HUES64 (cell line): Measurements from ENCODE around the gene CCL22.
"Not testable (repeated sequence)": the region's sequence is repeated elsewhere in the genome, so short reads cannot be mapped to it uniquely, and the experiment has no call there.

Experiments
- H3K27ac ChIP-seq: 2 replicates; pipeline ENCODE4 v1.7.0; 2013; ENCODE audit warnings: low read depth, low read length, inconsistent platforms
- H3K27me3 ChIP-seq: 2 replicates; pipeline ENCODE4 v1.6.1; 2013; ENCODE audit warnings: mild to moderate bottlenecking, low read length; ENCODE audit not compliant: insufficient read depth
- H3K36me3 ChIP-seq: 2 replicates; pipeline ENCODE4 v1.6.1; 2013; ENCODE audit warnings: mild to moderate bottlenecking, low read length; ENCODE audit not compliant: insufficient read depth
- H3K4me1 ChIP-seq: 2 replicates; pipeline ENCODE4 v1.6.1; 2013; ENCODE audit warnings: mild to moderate bottlenecking, low read length, moderate library complexity; ENCODE audit not compliant: insufficient read depth
- H3K4me3 ChIP-seq: 2 replicates; pipeline ENCODE4 v1.5.1; 2013; ENCODE audit warnings: mild to moderate bottlenecking, low read length, moderate library complexity
- H3K9ac ChIP-seq: 2 replicates; pipeline ENCODE4 v1.6.1; 2013; ENCODE audit warnings: mild to moderate bottlenecking, low read depth, low read length
- H3K9me3 ChIP-seq: 2 replicates; pipeline ENCODE4 v1.6.1; 2013; ENCODE audit warnings: low read depth, low read length; ENCODE audit not compliant: insufficient read depth
- WGBS: fragments of 150-250, 120-280 bp; methylation state at CpG from one replicate; pipeline ENCODE4 v1.1.7; 2013; ENCODE audit warnings: missing lambda C conversion rate; 5-methylcytosine and 5-hydroxymethylcytosine counted together

The CCL22 gene

DNA sequence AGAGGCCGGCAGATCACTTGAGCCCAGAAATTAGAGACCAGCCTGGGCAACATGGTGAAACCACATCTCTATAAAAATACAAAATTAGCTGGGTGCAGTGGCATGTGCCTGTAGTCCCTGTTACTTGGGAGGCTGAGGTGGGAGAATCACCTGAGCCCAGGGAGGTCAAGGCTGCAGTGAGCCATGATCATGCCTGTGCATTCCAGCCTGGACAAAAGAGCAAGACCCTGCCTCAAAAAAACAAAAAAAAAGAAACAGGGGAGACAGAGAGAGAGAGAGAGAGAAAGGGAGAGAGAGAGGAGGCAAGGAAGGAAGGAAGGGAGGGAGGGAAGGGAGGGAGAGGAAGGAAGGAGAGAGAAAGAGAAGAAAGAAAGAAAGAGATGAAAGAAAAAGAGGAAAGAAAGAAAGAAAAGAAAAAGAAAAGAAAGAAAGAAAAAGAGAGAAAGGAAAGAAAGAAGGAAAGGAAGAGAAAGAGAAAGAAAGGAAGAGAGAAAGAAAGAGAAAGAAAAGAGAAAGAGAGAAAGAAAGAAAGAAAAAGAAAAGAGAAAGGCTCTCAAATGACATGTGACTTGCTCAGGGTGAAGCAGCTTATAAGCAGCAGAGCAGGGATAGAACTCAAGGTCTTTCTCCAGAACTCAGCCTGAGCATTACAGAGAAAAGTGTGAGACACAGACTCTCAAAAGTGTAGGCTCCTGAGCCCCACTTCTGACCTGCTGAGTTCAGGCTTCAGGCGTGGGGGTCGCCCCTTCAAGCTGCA is 29.2 kb downstream of the CCL22 start:
- H3K27ac ChIP-seq: no peak overlapping the region
- H3K9ac ChIP-seq: no peak overlapping the region
- H3K36me3 ChIP-seq: no peaks in the 10 kb centered on the region
- no peak overlapping the region for H3K4me3 ChIP-seq
- WGBS: 90% methylated on average over 3 of the region's 3 CpGs
- peaks cover 6% of the 10 kb centered on the region; the same call in 1 of the 2 replicates for H3K4me1 ChIP-seq
- H3K27me3 ChIP-seq: peaks cover 3% of the 10 kb centered on the region; the same call in 1 of the 2 replicates
- H3K9me3 ChIP-seq: no peaks in the 10 kb centered on the region

DNA sequence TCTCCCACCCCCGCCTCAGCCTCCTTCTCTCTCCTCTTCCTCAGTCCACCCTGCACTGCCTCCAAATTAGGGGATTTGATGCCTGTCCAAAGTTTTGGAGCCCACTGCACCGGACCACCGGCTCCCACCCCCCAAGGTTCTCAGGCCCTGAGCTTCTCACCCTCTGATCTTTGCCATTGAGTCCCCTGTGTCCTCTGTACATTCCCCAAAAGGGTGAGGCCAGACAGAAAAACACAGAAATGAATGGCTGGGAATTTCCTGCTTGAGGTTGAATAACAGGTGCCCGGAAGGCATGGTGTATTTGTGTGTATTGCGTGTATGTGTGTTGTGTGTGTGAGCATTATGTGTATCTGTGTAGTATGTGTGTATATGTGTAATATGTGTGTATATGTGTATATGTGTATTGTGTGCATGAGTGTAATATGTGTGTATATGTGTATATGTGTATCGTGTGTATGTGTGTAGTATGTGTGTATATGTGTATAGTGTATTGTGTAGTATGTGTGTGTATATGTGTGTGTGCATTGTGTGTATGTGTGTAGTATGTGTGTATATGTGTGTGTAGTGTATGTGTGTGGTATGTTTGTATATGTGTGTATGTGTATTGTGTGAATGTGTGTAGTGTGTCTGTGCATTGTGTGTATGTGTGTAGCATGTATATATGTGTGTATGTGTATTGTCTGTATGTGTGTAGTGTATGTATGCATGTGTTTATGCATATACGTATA is 29.9 kb downstream of the CCL22 start:
- 93% methylated on average over 7 of the region's 7 CpGs for WGBS
- Histone ChIP-seq H3K27ac (no peak overlapping the region), H3K9ac (no peak overlapping the region)

DNA sequence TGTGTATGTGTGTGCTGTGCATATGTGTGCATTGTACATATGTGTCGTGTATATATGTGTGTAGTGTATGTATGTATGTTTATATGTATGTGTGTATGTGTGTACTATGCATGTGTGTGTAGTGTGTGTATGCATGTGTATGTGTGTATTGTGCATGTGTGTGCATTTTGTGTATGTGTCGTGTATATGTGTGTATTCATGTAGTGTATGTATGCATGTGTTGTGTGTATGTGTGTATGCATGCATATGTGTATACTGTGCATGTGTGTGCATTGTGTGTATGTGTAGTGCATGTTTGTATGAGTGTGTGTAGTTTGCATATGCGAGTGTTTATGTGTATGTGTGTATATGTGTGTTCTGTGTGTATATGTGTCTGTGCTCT is 30.5 kb downstream of the CCL22 start:
- Histone ChIP-seq H3K4me1 (peaks cover 6% of the 10 kb centered on the region; the same call in 1 of the 2 replicates), H3K4me3 (no peak overlapping the region), H3K27ac (no peak overlapping the region), H3K27me3 (peaks cover 3% of the 10 kb centered on the region; the same call in 1 of the 2 replicates), H3K9me3 (no peaks in the 10 kb centered on the region), H3K36me3 (no peaks in the 10 kb centered on the region), H3K9ac (no peak overlapping the region)
- WGBS: 87% methylated on average over 3 of the region's 3 CpGs

More for the DNA sequence above, 29.9 kb downstream of the CCL22 start:
- no peaks in the 10 kb centered on the region for H3K36me3 ChIP-seq
- H3K4me3 ChIP-seq: no peak overlapping the region
- no peaks in the 10 kb centered on the region for H3K9me3 ChIP-seq
- peaks cover 6% of the 10 kb centered on the region; the same call in 1 of the 2 replicates for H3K4me1 ChIP-seq
- H3K27me3 ChIP-seq: peaks cover 3% of the 10 kb centered on the region; the same call in 1 of the 2 replicates

DNA sequence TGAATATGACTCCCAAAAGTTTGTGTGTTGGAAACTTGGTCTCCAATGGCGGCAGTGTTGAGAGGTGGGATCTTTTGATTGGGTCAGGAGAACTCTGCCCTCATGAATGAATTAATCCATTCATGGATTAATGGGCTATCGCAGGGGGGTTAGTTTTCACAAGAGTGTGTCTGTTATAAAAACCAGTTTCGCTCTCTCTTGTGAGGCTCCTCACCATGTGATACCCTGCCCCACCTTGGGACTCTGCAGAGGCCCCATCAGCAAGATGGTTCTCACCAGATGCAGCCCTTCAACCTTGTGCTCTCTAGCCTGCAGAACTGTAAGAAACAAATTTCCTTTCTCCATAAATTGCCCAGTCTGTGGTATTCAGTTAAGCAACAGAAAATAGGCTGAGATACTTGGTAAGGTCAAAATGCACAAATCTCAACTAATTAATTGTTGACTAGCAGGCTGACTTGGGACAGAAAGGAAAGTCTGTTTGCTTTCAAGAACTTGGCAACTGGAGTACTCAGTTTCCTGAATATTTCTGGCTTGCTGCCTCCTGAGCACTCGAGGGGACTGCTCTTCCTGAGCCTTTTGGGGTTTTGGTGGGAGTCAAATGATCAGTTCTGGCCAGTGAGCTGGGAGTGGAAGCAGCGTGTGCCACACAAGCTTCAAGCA is 32.2 kb downstream of the CCL22 start:
- Histone ChIP-seq H3K27ac (no peak overlapping the region), H3K4me3 (no peak overlapping the region), H3K9ac (no peak overlapping the region), H3K4me1 (peaks cover 6% of the 10 kb centered on the region; the same call in 1 of the 2 replicates), H3K36me3 (no peaks in the 10 kb centered on the region), H3K9me3 (no peaks in the 10 kb centered on the region), H3K27me3 (peaks cover 3% of the 10 kb centered on the region; the same call in 1 of the 2 replicates)
- WGBS: 93% methylated on average over 5 of the region's 5 CpGs

DNA sequence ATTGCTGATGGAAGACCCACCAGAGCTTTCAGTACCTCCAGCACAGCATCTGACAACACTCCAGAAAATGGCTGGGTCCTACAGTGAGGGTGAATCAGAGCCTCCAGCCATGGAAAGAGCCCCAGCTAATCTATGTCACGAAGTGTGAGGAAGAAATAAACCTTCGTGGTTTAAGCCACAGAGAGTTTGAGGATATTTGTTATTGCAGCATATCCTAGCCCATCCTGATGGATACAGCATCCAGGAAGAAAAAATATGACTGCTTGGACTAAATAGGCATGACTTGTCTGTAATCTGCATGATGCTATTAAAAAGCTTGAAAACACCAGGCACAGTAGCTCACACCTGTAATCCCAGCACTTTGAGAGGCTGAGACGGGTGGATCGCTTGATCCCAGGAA is 32.7 kb downstream of the CCL22 start:
- Histone ChIP-seq H3K4me1 (peaks cover 4% of the 10 kb centered on the region; the same call in 1 of the 2 replicates), H3K4me3 (no peak overlapping the region), H3K27me3 (peaks cover 3% of the 10 kb centered on the region; the same call in 1 of the 2 replicates), H3K9me3 (no peaks in the 10 kb centered on the region), H3K27ac (no peak overlapping the region), H3K36me3 (no peaks in the 10 kb centered on the region), H3K9ac (no peak overlapping the region)
- 93% methylated on average over 4 of the region's 4 CpGs for WGBS

DNA sequence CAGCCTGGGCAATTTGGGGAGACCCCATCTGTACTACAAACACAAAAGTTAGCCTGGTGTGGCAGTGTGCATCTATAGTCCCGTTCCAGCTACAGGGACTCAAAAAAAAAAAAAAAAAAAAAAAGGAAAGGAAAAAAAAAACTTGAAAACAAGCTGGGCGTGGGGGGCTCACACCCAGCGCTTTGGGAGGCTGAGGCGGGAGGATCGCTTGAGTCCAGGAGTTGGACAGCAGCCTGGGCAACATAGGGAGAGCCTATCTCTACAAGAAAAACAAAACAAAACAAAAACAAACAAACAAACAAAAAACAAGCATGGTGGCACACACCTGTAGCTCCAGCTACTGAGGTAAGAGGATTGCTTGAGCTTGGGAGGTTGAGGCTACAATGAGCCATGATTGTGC is 33.1 kb downstream of the CCL22 start:
- 88% methylated on average over 5 of the region's 5 CpGs for WGBS
- H3K4me1 ChIP-seq: no peaks in the 10 kb centered on the region

DNA sequence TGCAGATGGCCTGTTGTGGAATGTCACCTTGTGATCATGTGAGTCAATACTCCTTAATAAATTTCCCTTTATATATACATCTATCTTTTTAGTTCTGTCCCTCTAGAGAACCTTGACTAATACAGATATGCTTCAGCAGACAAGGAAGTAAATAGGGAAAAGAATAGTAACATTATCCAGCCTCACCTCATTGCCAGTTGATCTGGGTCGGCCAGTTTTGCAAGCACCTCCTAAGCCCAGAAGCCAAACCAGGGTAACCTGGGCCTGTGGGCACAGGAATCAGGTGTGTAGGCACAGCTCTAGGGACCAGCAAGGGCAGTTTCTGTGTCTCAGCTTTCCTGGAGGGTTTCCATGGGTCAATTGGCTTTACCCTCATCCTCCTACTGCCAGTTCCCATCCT is 34.1 kb downstream of the CCL22 start:
- Histone ChIP-seq H3K36me3 (no peaks in the 10 kb centered on the region), H3K4me3 (no peak overlapping the region), H3K4me1 (no peaks in the 10 kb centered on the region), H3K9ac (no peak overlapping the region), H3K27me3 (peaks cover 3% of the 10 kb centered on the region; the same call in 1 of the 2 replicates), H3K9me3 (no peaks in the 10 kb centered on the region), H3K27ac (no peak overlapping the region)
- 80% methylated on average over 1 of the region's 1 CpG for WGBS

More for the DNA sequence above, 33.1 kb downstream of the CCL22 start:
- Histone ChIP-seq H3K9ac (no peak overlapping the region), H3K4me3 (no peak overlapping the region), H3K27me3 (peaks cover 3% of the 10 kb centered on the region; the same call in 1 of the 2 replicates), H3K27ac (no peak overlapping the region), H3K36me3 (no peaks in the 10 kb centered on the region), H3K9me3 (no peaks in the 10 kb centered on the region)

DNA sequence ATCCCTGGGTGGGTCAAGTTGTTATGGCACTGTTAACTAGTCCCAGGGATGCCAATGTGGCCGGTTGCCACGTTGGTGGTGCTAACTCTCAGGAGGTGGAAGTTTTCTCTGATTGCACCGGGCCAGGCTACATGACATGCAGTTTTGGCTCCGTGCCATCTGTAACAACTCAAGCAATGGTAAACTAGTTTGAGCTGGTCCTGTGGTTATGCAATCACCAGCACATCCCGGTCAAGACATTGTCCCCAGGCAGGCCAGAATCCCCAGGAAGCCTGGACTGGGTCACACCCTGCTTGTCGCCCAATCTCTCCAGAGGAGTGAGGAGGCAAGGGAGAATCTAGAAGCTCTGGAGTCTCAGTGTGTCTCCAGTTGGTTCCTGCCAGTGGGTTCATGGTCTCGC is 35.9 kb downstream of the CCL22 start:
- 96% methylated on average over 7 of the region's 7 CpGs for WGBS
- H3K4me3 ChIP-seq: no peak overlapping the region
- no peaks in the 10 kb centered on the region for H3K4me1 ChIP-seq
- H3K9me3 ChIP-seq: no peaks in the 10 kb centered on the region
- H3K36me3 ChIP-seq: no peaks in the 10 kb centered on the region
- H3K27ac ChIP-seq: no peak overlapping the region
- no peaks in the 10 kb centered on the region for H3K27me3 ChIP-seq
- H3K9ac ChIP-seq: no peak overlapping the region

DNA sequence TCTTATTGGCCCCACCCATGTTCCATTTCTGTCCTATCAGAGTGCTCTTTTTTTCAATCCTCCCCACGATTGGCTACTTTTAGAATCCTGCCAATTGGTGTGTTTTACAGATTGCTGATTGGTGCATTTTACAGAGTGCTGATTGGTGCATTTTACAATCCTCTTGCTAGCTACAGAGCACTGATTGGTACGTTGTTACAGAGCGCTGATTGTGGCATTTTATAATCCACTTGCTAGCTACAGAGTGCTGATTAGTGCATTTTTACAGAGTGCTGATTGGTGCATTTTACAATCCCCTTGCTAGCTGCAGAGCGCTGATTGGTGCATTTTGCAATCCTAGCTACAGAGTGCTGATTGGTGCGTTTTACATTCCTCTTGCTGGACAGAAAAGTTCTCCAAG is 36.4 kb downstream of the CCL22 start:
- Histone ChIP-seq H3K27ac (no peak overlapping the region), H3K9ac (no peak overlapping the region), H3K4me1 (no peaks in the 10 kb centered on the region), H3K9me3 (no peaks in the 10 kb centered on the region), H3K27me3 (no peaks in the 10 kb centered on the region), H3K36me3 (no peaks in the 10 kb centered on the region), H3K4me3 (no peak overlapping the region)
- WGBS: 93% methylated on average over 5 of the region's 5 CpGs

DNA sequence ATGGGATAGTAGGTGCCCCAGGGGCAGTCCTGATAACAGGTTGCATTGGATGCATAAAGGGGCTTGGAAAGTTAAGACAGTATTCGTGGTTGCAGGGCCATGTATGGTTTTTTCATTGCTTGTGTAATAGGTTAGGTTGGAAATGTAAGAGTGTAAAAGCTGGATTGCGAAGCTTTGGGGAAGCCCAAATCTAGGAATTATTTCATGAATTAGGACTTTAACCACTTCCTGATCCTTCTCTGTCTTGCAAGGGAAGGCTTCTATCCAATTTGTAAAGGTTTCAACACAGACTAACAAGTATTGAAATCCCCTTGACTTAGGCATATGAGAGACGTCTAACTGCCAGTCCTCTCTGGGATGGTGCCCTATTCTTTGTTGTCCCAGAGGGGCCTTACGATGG is 38.2 kb downstream of the CCL22 start:
- Histone ChIP-seq H3K4me1 (no peaks in the 10 kb centered on the region), H3K36me3 (no peaks in the 10 kb centered on the region), H3K9me3 (no peaks in the 10 kb centered on the region), H3K27me3 (no peaks in the 10 kb centered on the region), H3K27ac (no peak overlapping the region), H3K4me3 (no peak overlapping the region), H3K9ac (no peak overlapping the region)
- 86% methylated on average over 4 of the region's 4 CpGs for WGBS

DNA sequence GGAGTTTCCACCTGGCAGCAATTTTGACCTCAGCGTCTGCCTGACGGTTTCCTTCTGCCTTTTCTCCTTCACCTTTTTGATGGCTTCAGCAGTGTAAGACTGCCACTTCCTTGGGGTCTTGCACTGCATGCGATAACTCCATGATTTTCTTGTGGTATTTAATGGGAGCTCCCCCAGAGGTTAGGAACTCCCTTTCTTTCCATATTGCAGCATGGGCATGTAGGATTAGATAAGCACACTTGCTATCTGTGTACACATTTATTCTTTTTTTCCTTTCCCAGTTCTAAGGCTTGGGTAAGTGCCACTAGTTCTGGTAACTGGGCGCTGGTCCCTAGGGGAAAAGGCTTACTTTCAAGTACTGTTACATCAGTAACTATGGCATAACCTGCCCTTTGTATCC is 38.9 kb downstream of the CCL22 start:
- not testable (repeated sequence) for H3K4me3 ChIP-seq, H3K4me1 ChIP-seq, H3K9me3 ChIP-seq, H3K27ac ChIP-seq, H3K36me3 ChIP-seq, H3K27me3 ChIP-seq, H3K9ac ChIP-seq
- WGBS: 95% methylated on average over 4 of the region's 4 CpGs
